GM19238 (cell line): ENCODE data around the gene RAD51B.

Experiments used
- DNase-seq: peaks from one replicate; pipeline ENCODE4 v3.0.0; 2011; ENCODE audit warnings: low spot score; ENCODE audit not compliant: insufficient read length

The RAD51B gene

GRCh38 chr14:68359022-68359836 lies 539.6 kb downstream of the RAD51B start:
- no peak for DNase-seq

GRCh38 chr14:68359837-68360552 lies 540.4 kb downstream of the RAD51B start:
- DNase-seq, result no peak

GRCh38 chr14:68361231-68361630 lies 541.7 kb downstream of the RAD51B start:
- no peak for DNase-seq

DNA sequence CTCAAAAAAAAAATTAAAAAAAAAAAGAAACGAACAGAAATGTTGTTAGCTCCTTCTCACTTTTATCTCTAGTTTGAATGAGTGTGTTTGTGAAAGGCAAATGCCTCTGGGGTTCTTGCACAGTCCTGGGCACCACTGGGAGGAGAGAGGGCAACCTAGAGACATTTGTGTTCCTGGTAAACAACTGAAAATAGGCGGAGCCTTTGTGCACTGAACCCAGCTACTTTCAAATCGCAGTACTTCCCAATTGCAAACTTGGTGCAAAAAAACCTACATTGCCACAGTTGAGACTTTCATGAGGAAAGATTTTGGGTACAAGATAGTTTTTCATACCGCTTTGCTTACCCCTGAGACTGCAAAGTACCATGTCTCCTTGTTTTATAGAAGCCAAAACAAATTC lies 543.3 kb downstream of the RAD51B start:
- DNase-seq, result no peak

DNA sequence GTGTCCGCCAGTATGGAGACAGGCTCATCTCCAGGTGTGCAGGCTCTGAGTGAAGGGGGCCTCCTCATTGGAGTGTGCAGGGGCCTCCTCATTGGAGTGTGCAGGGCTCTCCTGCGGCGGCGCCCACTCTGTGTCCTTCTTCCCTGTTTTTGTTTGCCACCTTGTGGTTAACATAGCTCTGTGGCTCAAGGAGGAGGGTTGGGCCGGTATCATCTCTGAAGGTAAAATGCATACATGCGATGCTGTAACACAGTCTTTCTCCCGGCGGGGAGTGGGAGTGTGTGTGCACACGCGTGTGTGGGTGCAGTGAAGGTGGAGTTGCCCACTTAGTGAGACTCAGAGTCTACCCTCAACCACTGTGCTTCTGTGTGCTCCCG lies 543.9 kb downstream of the RAD51B start:
- DNase-seq, result no peak

DNA sequence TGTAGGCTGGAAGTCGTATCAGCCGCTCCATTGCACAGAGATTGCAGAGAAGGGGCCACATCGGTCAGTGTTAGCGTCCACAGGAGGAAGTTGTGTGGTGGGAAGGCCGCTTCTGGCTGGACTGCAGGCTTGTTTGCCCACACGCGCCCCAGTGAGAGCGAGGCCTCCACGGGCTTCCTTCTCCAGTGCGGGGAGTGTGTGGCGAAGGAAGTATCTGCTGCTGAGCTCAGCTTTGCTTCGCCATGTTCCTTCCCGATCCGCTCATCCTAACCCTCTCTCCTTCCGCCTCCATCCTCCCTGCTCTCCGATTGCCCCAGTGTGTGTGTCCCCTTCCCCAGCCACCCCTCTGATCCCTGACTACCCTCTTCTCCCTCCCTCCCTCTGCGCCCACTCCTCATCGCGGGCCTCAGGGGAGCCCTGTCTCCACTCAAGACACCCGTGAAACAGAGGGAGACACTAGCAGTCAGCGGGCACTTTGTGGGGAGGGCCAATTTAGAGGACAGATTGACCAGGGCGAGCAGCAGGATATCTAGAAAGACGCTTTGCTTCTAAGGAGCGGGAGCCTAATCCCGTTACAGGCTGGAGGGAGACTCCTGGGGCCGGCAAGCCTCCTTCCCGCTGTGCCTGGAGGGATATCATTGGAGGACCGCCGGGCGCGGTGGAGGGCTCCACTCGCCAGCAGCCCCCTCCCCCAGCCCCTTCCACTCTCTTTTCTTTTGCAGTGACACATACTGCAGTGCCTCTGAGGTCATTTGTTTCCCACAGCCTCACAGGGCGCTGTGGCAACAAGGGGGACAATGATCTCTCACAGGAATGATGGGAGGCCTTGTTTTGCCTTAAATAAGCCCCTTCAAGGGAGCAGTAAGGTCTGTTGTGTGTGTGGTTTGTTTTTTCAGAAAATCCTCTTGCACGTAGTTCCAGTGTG lies 544.5 kb downstream of the RAD51B start:
- DNase-seq, result no peak

DNA sequence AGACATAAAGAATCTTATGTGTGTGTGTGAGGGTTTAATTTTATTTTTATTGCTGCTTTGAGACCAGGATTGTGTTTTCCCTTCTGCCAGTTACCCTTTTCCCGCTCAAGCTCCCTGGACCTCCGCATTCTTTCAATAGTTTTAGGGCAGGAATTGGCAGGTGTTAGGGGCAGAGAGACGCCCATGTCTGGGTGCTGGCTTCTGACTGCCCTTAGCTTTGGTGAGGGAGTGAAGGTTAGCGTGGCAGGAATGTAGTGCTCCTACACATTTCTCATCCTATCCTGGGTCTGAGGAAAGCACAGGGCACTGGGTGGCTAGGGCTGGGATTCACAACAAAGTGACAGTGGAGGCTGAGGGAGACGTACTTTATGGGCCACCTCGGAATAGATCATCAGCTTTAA lies 545.2 kb downstream of the RAD51B start:
- DNase-seq, result no peak

GRCh38 chr14:68365228-68365627 lies 545.6 kb downstream of the RAD51B start:
- DNase-seq, result no peak

DNA sequence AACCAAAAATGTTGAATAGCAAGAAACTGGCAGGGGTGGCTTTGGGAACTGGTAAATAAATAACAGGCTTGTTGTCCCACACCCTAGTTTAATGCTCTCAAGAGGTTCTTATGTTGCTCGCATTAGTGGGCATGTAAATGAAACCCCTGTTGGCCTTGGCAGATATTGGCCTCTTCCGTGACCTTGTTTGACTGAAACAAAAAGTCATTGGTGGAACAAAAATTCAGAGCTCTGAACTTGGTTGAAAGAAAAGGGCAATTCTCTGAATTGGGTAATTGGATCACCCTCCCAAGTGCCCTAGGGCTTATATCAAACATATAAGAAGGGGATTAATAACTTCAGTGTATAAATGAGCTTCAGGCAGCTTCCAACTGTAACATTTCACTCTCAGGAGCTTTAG lies 547.1 kb downstream of the RAD51B start:
- DNase-seq, result no peak

DNA sequence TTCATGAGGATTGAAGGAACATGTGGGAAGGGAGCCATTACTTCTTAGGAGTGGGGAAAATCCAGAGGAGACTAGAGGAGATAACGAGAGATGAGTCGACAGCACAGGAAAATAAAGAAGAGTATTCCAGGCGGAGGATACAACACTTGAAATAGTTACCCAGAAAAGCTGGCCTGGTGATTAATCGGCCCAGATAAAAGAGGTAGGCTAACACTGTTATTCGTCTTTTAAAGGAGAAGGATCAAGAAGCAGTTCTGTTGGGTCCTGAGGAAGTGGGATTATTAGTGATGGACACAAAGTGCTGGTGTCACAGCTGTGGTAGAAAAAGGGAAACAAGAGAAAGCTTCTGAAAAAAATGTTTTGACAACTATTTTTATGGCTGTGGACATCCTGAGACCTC lies 548.0 kb downstream of the RAD51B start:
- DNase-seq, result no peak

GRCh38 chr14:68368850-68369249 lies 549.3 kb downstream of the RAD51B start:
- no peak for DNase-seq

DNA sequence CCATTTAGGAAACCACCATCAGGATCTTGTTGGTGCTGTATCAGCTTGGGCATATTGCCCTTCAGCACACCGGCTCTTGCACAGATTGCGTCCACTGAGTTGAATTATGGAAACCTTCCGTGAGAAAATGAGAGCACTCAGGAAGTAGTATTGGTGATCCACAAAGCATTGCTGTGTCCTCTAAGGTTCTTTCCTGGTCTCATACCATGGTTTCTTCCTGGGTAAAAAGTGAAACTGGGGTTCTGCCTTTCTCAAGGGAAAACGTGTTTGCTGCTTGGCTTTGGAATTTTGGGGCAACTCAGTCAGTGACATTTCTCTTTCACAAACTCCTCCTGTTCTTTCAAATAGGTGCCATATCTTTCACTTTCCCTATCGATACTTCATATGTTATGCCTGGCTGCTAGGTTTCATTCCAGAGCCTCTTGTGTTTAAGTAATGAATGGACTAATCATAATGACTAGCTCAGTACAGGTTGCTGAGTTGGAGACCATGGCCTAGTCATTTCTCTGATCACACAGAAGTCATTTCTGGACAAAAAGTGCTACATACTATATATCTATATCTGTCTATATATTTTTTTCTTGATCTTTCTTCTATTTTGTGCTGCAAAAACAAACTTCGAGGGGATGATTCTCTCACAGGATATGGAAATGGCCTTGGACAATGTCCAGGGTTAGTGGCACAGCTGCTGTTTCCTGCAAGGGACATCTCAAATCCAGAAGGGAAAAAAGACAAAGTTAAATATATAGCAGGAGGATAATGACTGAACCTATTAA lies 549.9 kb downstream of the RAD51B start:
- no peak for DNase-seq

GRCh38 chr14:68370057-68370360 lies 550.4 kb downstream of the RAD51B start:
- no peak for DNase-seq

- DNase-seq, result no peak
These were observed 552.8 kb downstream of the RAD51B start for GRCh38 chr14:68372368-68372767.

GRCh38 chr14:68373124-68373646 lies 553.6 kb downstream of the RAD51B start:
- no peak for DNase-seq

- DNase-seq, result no peak
These were observed 554.4 kb downstream of the RAD51B start for GRCh38 chr14:68373847-68374444.

DNA sequence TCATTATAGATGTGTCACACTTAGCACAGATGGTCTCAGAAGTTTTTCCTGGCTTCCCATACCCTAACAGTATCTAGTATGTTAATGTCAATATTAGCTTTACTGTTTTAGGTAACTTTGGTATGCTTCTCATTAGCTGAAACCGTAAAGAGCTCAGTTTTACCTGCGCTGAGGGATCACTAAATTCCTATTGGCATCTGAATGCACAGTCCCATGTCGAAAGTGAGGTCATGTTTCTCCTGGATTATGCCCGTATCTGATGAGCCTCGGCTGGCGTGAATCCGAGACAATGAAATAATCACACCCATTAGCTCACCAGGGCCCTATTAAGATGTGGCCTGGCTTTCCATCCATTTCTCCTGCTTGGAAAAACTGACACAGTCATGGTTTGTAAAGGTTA lies 555.1 kb downstream of the RAD51B start:
- no peak for DNase-seq

DNA sequence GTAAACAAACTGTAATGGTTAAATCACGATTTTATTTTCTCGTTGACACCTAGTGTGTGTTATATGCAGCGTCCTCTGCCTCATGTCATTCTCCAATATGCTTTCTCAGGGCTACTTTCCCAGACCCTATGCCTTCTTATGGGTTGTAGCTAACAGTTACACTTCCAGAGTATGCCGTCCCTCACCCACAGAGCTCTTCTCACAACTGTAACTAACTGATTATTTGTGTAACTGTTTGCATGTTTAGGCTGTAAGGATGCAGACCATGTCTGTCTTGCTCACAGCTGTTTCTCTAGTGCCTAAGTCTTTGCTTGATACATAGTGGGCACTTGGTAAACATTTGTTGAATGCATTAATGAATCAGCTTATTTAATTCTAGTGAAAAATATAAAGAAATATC lies 555.8 kb downstream of the RAD51B start:
- DNase-seq, result no peak

DNA sequence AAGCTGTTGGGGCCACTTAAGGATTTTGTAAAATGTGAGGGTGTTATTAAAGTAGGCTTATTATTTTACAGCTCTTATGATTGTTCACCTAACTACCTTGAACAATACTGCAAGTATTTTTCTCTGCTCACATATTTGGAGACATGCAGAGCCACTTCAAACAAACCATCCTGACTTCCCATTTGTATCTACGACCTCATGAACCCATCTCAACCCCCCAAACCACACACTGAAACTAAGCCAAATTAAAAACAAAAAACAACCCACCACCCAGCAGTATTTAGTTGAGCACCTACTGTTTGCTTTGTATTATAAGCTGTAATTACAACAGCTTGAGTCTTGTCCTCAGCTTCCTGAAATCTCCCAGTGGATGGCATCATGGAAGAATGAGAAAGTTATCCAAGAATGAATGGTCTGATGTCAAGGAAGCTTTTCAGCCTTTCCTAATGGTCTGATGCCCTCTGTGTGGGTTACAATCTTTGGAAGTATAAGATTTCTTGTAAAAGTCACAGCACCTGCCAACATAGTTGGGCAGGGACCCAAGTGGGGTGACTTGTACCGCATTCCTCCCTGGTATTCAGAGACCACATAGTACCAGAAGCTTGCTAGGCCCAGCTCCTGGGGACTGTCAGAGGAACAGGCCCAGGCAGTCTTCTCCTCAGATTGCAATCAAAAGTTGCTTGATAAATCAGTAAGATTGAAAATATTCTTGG lies 556.6 kb downstream of the RAD51B start:
- no peak for DNase-seq

DNA sequence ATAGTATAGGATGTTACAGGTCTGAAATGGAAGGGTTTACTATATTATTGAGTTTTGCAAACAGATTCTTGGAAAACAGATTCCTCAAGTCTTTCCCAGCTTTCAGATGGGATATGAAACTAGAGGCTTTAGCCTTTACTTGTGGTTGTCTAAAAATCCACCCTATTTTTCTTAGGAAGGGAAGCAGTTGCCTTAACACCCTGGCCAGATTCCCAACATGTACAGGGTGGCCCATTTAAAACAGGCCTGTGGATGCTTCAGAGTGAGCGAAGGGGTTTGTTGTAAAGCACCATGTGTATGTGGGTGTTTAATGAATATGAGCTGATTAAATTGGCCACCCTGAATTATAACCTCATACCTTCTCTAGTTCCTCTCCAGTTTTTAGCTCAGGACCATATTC lies 557.4 kb downstream of the RAD51B start:
- no peak for DNase-seq
